K562 (cell line): ENCODE results near the gene ALDH18A1.

Experiments used
- KDM1A ChIP-seq, 2 experiments: fragments of 450-650 bp; IDR thresholded peaks; 2 replicates each; pipeline ENCODE4 v1.6.1; 2016; ENCODE audit warnings: mild to moderate bottlenecking in 2 of 2
- KDM5B ChIP-seq: fragments of 200-600 bp; sonication (generic); IDR thresholded peaks from 2 replicates; pipeline ENCODE4 v1.6.1; 2012; ENCODE audit warnings: low read depth, mild to moderate bottlenecking, moderate library complexity, low read length, control low read depth, inconsistent platforms; ENCODE audit not compliant: insufficient replicate concordance
- MAFK ChIP-seq: IDR thresholded peaks from 2 replicates; pipeline ENCODE4 v1.6.1; 2011; ENCODE audit warnings: low read length, improper control_type of control experiment
- MECOM ChIP-seq: fragments of 250-450 bp; sonication (Bioruptor Pico); IDR thresholded peaks from 2 replicates; pipeline ENCODE4 v1.8.0; 2022; ENCODE audit warnings: inconsistent platforms
- MEF2A ChIP-seq: IDR thresholded peaks from 2 replicates; pipeline ENCODE4 v1.6.1; 2011; ENCODE audit warnings: low read depth, mild to moderate bottlenecking, low read length, moderate library complexity; ENCODE audit not compliant: control insufficient read depth
- RUNX1 ChIP-seq: sonication (generic); IDR thresholded peaks from 2 replicates; pipeline ENCODE4 v1.6.1; 2016; ENCODE audit warnings: antibody characterized with exemption, low read depth
- ZNF431 ChIP-seq: sonication (generic); formaldehyde crosslinking; IDR thresholded peaks from 2 replicates; pipeline ENCODE4 v1.8.0; 2022; ENCODE audit warnings: mild to moderate bottlenecking, missing genetic modification reagents
- ZNF778 ChIP-seq: fragments of 450-650 bp; formaldehyde crosslinking; IDR thresholded peaks from 2 replicates; pipeline ENCODE4 v1.4.0; 2020; ENCODE audit warnings: mild to moderate bottlenecking, moderate library complexity
- TF ChIP-seq, protein P1 (sequence below): sonication (generic); formaldehyde crosslinking; IDR thresholded peaks from 2 replicates; pipeline ENCODE4 v1.5.0; 2020; ENCODE audit warnings: missing genetic modification reagents
- TF ChIP-seq, protein P2 (sequence below), 3 experiments: IDR thresholded peaks in 2 of 3; conservative IDR thresholded peaks in 1 of 3; 2 replicates each; pipeline ENCODE4 v1.5.1; 2011 to 2012; ENCODE audit warnings: low read length in 3 of 3, mild to moderate bottlenecking in 3 of 3, control low read depth in 2 of 3, improper control_type of control experiment in 1 of 3, inconsistent platforms in 1 of 3, low read depth in 1 of 3, mixed read lengths in 1 of 3, moderate library complexity in 1 of 3; ENCODE audit not compliant: insufficient read depth in 2 of 3
- TF ChIP-seq, protein P3 (sequence below): fragments of 200-600 bp; sonication (generic); IDR thresholded peaks from one replicate; pipeline ENCODE4 v1.6.1; 2012; ENCODE audit warnings: mild to moderate bottlenecking, low read depth, low read length, inconsistent platforms
- TF ChIP-seq, protein P4 (sequence below): sonication (generic); formaldehyde crosslinking; IDR thresholded peaks from 2 replicates; pipeline ENCODE4 v1.9.0; 2022; ENCODE audit warnings: mild to moderate bottlenecking, missing genetic modification reagents

DNA sequence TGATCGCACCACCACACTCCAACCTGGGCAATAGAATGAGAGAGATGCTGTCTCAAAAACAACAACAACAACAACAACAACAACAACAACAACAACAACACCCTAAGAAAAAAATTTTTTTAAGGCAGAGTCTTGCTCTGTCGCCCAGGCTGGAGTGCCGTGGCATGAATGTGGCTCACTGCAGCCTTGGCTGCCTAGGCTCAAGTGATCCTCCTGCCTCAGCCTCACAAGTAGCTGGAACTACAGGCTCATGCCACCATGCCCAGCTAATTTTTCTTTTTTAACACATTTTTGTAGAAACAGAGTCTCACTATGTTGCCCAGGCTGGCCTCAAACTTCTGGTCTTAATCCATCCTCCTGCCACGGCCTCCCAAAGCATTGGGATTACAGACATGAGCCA is 18.6 kb downstream of the ALDH18A1 start:
- TF ChIP-seq MEF2A (no peak), MECOM (CRISPR knock-in tag) (no peak), MAFK (no peak), KDM5B (no peak), KDM1A (IDR thresholded peaks at IDR 0.05) (no peak), ZNF778 (CRISPR knock-in tag) (no peak), RUNX1 (no peak), ZNF431 (no peak)
- TF ChIP-seq, protein P1, sequence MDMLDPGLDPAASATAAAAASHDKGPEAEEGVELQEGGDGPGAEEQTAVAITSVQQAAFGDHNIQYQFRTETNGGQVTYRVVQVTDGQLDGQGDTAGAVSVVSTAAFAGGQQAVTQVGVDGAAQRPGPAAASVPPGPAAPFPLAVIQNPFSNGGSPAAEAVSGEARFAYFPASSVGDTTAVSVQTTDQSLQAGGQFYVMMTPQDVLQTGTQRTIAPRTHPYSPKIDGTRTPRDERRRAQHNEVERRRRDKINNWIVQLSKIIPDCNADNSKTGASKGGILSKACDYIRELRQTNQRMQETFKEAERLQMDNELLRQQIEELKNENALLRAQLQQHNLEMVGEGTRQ (CRISPR knock-in tag) = no peak
- TF ChIP-seq, protein P2, sequence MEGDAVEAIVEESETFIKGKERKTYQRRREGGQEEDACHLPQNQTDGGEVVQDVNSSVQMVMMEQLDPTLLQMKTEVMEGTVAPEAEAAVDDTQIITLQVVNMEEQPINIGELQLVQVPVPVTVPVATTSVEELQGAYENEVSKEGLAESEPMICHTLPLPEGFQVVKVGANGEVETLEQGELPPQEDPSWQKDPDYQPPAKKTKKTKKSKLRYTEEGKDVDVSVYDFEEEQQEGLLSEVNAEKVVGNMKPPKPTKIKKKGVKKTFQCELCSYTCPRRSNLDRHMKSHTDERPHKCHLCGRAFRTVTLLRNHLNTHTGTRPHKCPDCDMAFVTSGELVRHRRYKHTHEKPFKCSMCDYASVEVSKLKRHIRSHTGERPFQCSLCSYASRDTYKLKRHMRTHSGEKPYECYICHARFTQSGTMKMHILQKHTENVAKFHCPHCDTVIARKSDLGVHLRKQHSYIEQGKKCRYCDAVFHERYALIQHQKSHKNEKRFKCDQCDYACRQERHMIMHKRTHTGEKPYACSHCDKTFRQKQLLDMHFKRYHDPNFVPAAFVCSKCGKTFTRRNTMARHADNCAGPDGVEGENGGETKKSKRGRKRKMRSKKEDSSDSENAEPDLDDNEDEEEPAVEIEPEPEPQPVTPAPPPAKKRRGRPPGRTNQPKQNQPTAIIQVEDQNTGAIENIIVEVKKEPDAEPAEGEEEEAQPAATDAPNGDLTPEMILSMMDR (IDR thresholded peaks at IDR 0.05 in 2 of 3, conservative IDR thresholded peaks at IDR 0.05 in 1 of 3; ENCODE audit: insufficient read depth in 2 of 3, low read depth in 1 of 3, low read length in 3 of 3) = no peak
- TF ChIP-seq, protein P3, sequence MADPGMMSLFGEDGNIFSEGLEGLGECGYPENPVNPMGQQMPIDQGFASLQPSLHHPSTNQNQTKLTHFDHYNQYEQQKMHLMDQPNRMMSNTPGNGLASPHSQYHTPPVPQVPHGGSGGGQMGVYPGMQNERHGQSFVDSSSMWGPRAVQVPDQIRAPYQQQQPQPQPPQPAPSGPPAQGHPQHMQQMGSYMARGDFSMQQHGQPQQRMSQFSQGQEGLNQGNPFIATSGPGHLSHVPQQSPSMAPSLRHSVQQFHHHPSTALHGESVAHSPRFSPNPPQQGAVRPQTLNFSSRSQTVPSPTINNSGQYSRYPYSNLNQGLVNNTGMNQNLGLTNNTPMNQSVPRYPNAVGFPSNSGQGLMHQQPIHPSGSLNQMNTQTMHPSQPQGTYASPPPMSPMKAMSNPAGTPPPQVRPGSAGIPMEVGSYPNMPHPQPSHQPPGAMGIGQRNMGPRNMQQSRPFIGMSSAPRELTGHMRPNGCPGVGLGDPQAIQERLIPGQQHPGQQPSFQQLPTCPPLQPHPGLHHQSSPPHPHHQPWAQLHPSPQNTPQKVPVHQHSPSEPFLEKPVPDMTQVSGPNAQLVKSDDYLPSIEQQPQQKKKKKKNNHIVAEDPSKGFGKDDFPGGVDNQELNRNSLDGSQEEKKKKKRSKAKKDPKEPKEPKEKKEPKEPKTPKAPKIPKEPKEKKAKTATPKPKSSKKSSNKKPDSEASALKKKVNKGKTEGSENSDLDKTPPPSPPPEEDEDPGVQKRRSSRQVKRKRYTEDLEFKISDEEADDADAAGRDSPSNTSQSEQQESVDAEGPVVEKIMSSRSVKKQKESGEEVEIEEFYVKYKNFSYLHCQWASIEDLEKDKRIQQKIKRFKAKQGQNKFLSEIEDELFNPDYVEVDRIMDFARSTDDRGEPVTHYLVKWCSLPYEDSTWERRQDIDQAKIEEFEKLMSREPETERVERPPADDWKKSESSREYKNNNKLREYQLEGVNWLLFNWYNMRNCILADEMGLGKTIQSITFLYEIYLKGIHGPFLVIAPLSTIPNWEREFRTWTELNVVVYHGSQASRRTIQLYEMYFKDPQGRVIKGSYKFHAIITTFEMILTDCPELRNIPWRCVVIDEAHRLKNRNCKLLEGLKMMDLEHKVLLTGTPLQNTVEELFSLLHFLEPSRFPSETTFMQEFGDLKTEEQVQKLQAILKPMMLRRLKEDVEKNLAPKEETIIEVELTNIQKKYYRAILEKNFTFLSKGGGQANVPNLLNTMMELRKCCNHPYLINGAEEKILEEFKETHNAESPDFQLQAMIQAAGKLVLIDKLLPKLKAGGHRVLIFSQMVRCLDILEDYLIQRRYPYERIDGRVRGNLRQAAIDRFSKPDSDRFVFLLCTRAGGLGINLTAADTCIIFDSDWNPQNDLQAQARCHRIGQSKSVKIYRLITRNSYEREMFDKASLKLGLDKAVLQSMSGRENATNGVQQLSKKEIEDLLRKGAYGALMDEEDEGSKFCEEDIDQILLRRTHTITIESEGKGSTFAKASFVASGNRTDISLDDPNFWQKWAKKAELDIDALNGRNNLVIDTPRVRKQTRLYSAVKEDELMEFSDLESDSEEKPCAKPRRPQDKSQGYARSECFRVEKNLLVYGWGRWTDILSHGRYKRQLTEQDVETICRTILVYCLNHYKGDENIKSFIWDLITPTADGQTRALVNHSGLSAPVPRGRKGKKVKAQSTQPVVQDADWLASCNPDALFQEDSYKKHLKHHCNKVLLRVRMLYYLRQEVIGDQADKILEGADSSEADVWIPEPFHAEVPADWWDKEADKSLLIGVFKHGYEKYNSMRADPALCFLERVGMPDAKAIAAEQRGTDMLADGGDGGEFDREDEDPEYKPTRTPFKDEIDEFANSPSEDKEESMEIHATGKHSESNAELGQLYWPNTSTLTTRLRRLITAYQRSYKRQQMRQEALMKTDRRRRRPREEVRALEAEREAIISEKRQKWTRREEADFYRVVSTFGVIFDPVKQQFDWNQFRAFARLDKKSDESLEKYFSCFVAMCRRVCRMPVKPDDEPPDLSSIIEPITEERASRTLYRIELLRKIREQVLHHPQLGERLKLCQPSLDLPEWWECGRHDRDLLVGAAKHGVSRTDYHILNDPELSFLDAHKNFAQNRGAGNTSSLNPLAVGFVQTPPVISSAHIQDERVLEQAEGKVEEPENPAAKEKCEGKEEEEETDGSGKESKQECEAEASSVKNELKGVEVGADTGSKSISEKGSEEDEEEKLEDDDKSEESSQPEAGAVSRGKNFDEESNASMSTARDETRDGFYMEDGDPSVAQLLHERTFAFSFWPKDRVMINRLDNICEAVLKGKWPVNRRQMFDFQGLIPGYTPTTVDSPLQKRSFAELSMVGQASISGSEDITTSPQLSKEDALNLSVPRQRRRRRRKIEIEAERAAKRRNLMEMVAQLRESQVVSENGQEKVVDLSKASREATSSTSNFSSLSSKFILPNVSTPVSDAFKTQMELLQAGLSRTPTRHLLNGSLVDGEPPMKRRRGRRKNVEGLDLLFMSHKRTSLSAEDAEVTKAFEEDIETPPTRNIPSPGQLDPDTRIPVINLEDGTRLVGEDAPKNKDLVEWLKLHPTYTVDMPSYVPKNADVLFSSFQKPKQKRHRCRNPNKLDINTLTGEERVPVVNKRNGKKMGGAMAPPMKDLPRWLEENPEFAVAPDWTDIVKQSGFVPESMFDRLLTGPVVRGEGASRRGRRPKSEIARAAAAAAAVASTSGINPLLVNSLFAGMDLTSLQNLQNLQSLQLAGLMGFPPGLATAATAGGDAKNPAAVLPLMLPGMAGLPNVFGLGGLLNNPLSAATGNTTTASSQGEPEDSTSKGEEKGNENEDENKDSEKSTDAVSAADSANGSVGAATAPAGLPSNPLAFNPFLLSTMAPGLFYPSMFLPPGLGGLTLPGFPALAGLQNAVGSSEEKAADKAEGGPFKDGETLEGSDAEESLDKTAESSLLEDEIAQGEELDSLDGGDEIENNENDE = no peak
- TF ChIP-seq, protein P4, sequence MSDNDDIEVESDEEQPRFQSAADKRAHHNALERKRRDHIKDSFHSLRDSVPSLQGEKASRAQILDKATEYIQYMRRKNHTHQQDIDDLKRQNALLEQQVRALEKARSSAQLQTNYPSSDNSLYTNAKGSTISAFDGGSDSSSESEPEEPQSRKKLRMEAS (CRISPR knock-in tag) = no peak
